Tibial nerve (tissue), 4 donors: ENCODE measurements around the gene KCNC2. TPM values are rescaled to one million over a fixed set of nuclear protein-coding genes. Genes with fewer than 3 reads are reported as not detected.

Source experiments
- DNase-seq, 2 donors: peaks; one replicate each; pipeline ENCODE4 v3.0.0-alpha.2; 2019; ENCODE audit warnings: low spot score in 2 of 2
- H3K27ac ChIP-seq, 4 donors: fragments of 200-600 bp; sonication (generic) in 3 of 4; one replicate each; pipeline ENCODE4 v1.5.1; 2017 to 2019; ENCODE audit warnings: mild to moderate bottlenecking in 1 of 4
- H3K27me3 ChIP-seq, 2 donors: fragments of 200-600 bp; sonication (generic) in 1 of 2; one replicate each; pipeline versions ENCODE4 v1.5.1 to v1.6.0; 2017 to 2019
- H3K36me3 ChIP-seq, 3 donors: fragments of 200-600 bp; sonication (generic); one replicate each; pipeline ENCODE4 v1.5.1; 2018 to 2019
- H3K4me1 ChIP-seq, 4 donors: fragments of 200-600 bp; sonication (generic) in 3 of 4; one replicate each; pipeline ENCODE4 v1.5.1; 2017 to 2019
- H3K4me3 ChIP-seq, 4 donors: fragments of 200-600 bp; sonication (generic) in 3 of 4; one replicate each; pipeline ENCODE4 v1.5.1; 2017 to 2019; ENCODE audit warnings: mild to moderate bottlenecking in 1 of 4, moderate library complexity in 1 of 4
- H3K9me3 ChIP-seq, 4 donors: fragments of 200-600 bp; sonication (generic) in 3 of 4; one replicate each; pipeline ENCODE4 v1.5.1; 2017 to 2019
- EP300 ChIP-seq, 2 donors: sonication (generic); formaldehyde crosslinking; IDR thresholded peaks; one replicate each; pipeline ENCODE4 v1.6.1; 2017; ENCODE audit warnings: antibody characterized with exemption in 2 of 2, mild to moderate bottlenecking in 1 of 2
- POLR2A ChIP-seq, 2 donors: fragments of 450-650 bp; IDR thresholded peaks; one replicate each; pipeline ENCODE4 v1.6.1; 2017; ENCODE audit warnings: antibody characterized with exemption in 2 of 2, mild to moderate bottlenecking in 2 of 2, moderate library complexity in 2 of 2
- WGBS, 2 donors: methylation state at CpG; one replicate each; pipeline ENCODE4 v1.1.5; 2018; 5-methylcytosine and 5-hydroxymethylcytosine counted together
- total RNA-seq, 4 donors: library from RNA; depleted of rRNA; stranded (reverse); fragments of >200 nt; gene quantifications; one replicate each; pipeline ENCODE4 v1.1.0, GENCODE V29; 2016
- TF ChIP-seq, protein P1 (sequence below), 5 experiments: fragments of 200-600 bp in 3 of 5; fragments of 450-650 bp in 2 of 5; sonication (generic) in 3 of 5; IDR thresholded peaks; one replicate each; pipeline ENCODE4 v1.5.1; 2016 to 2019; ENCODE audit warnings: antibody characterized with exemption in 5 of 5, mild to moderate bottlenecking in 3 of 5, moderate library complexity in 2 of 5

KCNC2 gene
- total RNA-seq, 4 donors from 2014 or later = 0.30 to 1.5 TPM; not detected in 2

- H3K27me3 ChIP-seq = no peaks in the 10 kb centered on the region
- H3K4me1 ChIP-seq = no peaks in the 10 kb centered on the region
- H3K27ac ChIP-seq = no peak overlapping the region
- no peak for DNase-seq
- WGBS, 2 donors = 38 to 57% methylated on average over 4 of the region's 4 CpGs
- no peaks in the 10 kb centered on the region for H3K9me3 ChIP-seq
- no peaks in the 10 kb centered on the region for H3K36me3 ChIP-seq
- no peak overlapping the region for H3K4me3 ChIP-seq
- no peak for TF ChIP-seq EP300 (IDR thresholded peaks at IDR 0.05)
- no peak for TF ChIP-seq POLR2A (IDR thresholded peaks at IDR 0.05)
- TF ChIP-seq, protein P1, sequence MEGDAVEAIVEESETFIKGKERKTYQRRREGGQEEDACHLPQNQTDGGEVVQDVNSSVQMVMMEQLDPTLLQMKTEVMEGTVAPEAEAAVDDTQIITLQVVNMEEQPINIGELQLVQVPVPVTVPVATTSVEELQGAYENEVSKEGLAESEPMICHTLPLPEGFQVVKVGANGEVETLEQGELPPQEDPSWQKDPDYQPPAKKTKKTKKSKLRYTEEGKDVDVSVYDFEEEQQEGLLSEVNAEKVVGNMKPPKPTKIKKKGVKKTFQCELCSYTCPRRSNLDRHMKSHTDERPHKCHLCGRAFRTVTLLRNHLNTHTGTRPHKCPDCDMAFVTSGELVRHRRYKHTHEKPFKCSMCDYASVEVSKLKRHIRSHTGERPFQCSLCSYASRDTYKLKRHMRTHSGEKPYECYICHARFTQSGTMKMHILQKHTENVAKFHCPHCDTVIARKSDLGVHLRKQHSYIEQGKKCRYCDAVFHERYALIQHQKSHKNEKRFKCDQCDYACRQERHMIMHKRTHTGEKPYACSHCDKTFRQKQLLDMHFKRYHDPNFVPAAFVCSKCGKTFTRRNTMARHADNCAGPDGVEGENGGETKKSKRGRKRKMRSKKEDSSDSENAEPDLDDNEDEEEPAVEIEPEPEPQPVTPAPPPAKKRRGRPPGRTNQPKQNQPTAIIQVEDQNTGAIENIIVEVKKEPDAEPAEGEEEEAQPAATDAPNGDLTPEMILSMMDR (IDR thresholded peaks at IDR 0.05) = no peak
Observed at GRCh38 chr12:75011120-75011519, 198.5 kb downstream of the KCNC2 start.

DNA sequence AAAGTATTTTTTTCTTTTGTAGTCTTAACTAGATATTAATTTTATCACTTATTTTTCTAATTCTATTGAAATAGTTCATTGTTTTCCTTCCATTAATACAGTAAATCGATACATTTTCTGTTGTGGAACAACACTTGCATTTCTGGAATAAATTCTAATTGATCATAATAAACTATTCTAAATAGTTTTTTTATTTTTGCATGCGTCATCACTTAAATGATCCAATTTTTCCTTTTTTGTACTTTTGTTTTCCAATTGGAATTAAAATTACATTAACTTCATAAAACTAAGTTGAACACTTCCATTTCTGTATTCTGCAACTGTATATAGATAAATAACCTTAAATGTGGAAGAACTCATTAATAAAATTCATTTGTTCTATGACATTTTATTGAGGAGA is 202.5 kb downstream of the KCNC2 start:
- Histone ChIP-seq H3K4me1 (no peaks in the 10 kb centered on the region), H3K27me3 (no peaks in the 10 kb centered on the region), H3K4me3 (no peak overlapping the region), H3K9me3 (no peaks in the 10 kb centered on the region), H3K27ac (no peak overlapping the region), H3K36me3 (no peaks in the 10 kb centered on the region)
- WGBS, 2 donors = 79 to 81% methylated on average over 2 of the region's 2 CpGs
- TF ChIP-seq POLR2A (IDR thresholded peaks at IDR 0.05) = no peak
- TF ChIP-seq EP300 (IDR thresholded peaks at IDR 0.05) = no peak
- TF ChIP-seq, protein P1 (IDR thresholded peaks at IDR 0.05) = no peak
- DNase-seq = no peak

GRCh38 chr12:75000120-75000519 is 209.5 kb downstream of the KCNC2 start:
- WGBS, 2 donors = 27 to 29% methylated on average over 2 of the region's 2 CpGs
- no peak for TF ChIP-seq EP300 (IDR thresholded peaks at IDR 0.05)
- no peak for TF ChIP-seq POLR2A (IDR thresholded peaks at IDR 0.05)
- TF ChIP-seq, protein P1 (IDR thresholded peaks at IDR 0.05) = no peak
- no peaks in the 10 kb centered on the region for H3K4me1 ChIP-seq
- DNase-seq = no peak
- H3K36me3 ChIP-seq = no peaks in the 10 kb centered on the region
- no peak overlapping the region for H3K4me3 ChIP-seq
- no peaks in the 10 kb centered on the region for H3K9me3 ChIP-seq
- H3K27ac ChIP-seq = no peak overlapping the region
- H3K27me3 ChIP-seq = no peaks in the 10 kb centered on the region

GRCh38 chr12:74999474-74999873 is 210.2 kb downstream of the KCNC2 start:
- Histone ChIP-seq H3K27me3 (no peaks in the 10 kb centered on the region), H3K4me3 (no peak overlapping the region), H3K9me3 (no peaks in the 10 kb centered on the region), H3K27ac (no peak overlapping the region), H3K4me1 (no peaks in the 10 kb centered on the region), H3K36me3 (no peaks in the 10 kb centered on the region)
- no peak for DNase-seq
- TF ChIP-seq POLR2A (IDR thresholded peaks at IDR 0.05) = no peak
- TF ChIP-seq, protein P1 (IDR thresholded peaks at IDR 0.05) = no peak
- no peak for TF ChIP-seq EP300 (IDR thresholded peaks at IDR 0.05)
- 75 to 86% methylated on average over 3 of the region's 3 CpGs for WGBS, 2 donors

Other genes starting within 250 kb of the KCNC2 start
- 10 to 100 TPM; 18.8 to 33.0 (median 30.9) TPM for gene CAPS2, start 120.5 kb upstream of the KCNC2 start, total RNA-seq
- gene GLIPR1L1, start 124.8 kb upstream of the KCNC2 start, total RNA-seq = not detected
- 1 to 10 TPM in 3 of 4 donors, under 1 TPM in 1; 0.20 to 3.3 (median 1.7) TPM for gene GLIPR1L2, start 181.2 kb upstream of the KCNC2 start, total RNA-seq